RWPE1 (cell line): ENCODE results near the gene CST2.
"Not testable (repeated sequence)": the region's sequence is repeated elsewhere in the genome, so short reads cannot be mapped to it uniquely, and the experiment has no call there.

Experiments used
- CTCF ChIA-PET: fragments of 350-600 bp; sonication (Branson Sonifier 250); formaldehyde crosslinking; extraction: SDS; loops from one replicate; lab custom pipeline; 2021; lab: Yijun Ruan, JAX
- POLR2A ChIA-PET: fragments of 400-600 bp; formaldehyde crosslinking; extraction: SDS; loops from one replicate; lab custom pipeline; 2020; ENCODE audit warnings: antibody characterized with exemption; ENCODE audit not compliant: low non-redundant PET; lab: Yijun Ruan, JAX
- DNase-seq: peaks from one replicate; pipeline ENCODE4 v3.0.0; 2012; ENCODE audit warnings: low spot score
- H3K27ac ChIP-seq: fragments of 450-650 bp; 2 replicates; pipeline ENCODE4 v1.5.1; 2017
- TF ChIP-seq, protein P1 (sequence below): fragments of 450-650 bp; conservative IDR thresholded peaks from 2 replicates; pipeline ENCODE4 v1.5.1; 2017; ENCODE audit warnings: low read depth, mild to moderate bottlenecking

Gene CST2

DNA sequence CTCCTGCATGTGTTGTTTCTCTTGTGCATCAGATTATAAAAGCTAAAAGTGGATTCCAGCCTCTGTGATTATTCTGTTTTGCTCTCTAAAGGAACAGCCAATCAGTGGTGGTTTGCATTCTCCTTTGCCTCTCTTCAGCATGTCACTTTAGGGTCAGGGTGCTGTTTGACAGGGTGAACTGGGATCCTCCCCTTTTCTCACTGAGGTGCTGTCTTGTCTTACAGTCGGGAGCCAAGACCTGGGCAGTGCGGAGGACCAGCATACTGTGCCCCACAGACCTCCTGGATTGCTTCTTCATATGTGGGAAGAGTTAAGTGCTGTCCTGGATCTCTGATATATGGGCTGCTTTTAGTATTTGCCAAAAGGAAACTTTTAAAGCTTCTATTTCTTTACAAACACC, 15.2 kb upstream of the CST2 start:
- TF ChIP-seq, protein P1, sequence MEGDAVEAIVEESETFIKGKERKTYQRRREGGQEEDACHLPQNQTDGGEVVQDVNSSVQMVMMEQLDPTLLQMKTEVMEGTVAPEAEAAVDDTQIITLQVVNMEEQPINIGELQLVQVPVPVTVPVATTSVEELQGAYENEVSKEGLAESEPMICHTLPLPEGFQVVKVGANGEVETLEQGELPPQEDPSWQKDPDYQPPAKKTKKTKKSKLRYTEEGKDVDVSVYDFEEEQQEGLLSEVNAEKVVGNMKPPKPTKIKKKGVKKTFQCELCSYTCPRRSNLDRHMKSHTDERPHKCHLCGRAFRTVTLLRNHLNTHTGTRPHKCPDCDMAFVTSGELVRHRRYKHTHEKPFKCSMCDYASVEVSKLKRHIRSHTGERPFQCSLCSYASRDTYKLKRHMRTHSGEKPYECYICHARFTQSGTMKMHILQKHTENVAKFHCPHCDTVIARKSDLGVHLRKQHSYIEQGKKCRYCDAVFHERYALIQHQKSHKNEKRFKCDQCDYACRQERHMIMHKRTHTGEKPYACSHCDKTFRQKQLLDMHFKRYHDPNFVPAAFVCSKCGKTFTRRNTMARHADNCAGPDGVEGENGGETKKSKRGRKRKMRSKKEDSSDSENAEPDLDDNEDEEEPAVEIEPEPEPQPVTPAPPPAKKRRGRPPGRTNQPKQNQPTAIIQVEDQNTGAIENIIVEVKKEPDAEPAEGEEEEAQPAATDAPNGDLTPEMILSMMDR, result no peak
- H3K27ac ChIP-seq, result no peak overlapping the region
- CTCF ChIA-PET, result no interaction called here
- DNase-seq, result no peak
- POLR2A ChIA-PET, result no interaction called here

DNA sequence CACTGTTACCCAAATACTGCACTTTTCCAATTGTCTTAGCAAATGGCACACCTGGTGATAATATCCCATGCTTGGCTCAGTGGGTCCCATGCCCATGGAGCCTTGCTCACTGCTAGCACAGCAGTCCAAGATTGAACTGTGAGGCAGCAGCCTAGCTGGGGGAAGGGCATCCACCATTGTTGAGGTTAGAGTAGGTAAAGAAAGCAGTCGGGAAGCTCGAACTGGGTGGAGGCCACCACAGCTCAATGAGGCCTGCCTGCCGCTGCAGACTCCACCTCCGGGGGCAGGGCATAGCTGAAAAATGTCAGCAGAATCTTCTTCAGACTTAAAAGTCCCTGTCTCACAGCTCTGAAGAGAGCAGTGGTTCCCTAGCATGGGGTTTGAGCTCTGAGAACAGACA, 9.2 kb upstream of the CST2 start:
- DNase-seq, result no peak
- CTCF ChIA-PET, result no interaction called here
- no peak overlapping the region for H3K27ac ChIP-seq
- POLR2A ChIA-PET, result no interaction called here
- TF ChIP-seq, protein P1, result no peak

DNA sequence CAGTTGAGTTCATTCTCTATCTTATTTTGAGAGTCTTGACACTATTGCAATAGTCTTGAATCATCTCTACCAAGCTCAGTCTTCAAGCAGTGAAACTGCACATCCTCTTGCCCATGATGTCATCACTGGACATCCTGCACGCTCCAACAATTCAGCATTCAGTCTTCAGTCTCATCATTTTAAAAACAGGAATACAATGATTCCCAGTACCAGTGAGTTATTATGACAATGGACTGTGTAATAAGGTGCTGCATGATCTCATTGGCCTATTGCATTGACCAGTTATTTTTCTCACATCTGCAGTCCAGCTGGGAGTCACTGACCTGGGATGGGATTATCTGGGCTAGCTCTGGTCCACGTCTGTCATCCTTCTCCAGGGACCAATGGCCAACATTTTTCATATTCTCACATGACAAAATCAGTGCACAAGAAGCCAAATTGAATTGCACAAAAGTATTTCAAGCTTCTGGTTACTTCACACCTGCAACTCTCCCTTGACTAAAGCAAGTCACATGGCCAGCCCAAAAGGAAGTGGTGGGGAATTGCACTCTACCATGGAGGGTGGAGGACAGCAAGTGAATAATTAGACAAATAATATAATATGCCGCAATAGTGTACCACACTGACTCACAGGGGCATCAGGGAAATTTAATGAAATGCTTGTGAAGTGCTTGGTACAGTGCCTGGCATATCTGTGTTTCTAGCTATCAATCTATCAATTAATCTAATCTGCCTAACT, 6.4 kb upstream of the CST2 start:
- CTCF ChIA-PET, result no interaction called here
- H3K27ac ChIP-seq, result no peak overlapping the region
- no peak for DNase-seq
- POLR2A ChIA-PET, result no interaction called here
- TF ChIP-seq, protein P1, result no peak

DNA sequence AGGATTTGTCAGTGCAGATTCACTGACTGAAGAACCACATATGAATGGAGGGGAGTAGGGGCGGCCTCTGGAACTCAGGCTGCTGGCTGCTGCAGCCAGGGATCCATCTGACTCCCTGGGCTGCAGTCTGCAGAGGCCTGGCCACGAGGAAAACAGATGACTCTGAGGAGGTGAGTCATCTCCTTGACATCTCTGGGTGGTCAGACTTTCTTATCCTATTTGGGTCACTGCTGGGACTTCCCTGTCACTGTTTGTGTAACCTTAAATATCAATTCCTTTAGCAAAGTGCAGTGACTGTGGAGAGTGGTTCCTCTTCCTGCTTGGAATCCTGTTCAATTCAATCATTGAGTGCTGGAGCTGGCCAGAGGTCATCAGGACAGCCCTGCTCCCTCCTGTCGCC, 5.4 kb upstream of the CST2 start:
- H3K27ac ChIP-seq, DNase-seq, POLR2A ChIA-PET, CTCF ChIA-PET: not testable (repeated sequence)

DNA sequence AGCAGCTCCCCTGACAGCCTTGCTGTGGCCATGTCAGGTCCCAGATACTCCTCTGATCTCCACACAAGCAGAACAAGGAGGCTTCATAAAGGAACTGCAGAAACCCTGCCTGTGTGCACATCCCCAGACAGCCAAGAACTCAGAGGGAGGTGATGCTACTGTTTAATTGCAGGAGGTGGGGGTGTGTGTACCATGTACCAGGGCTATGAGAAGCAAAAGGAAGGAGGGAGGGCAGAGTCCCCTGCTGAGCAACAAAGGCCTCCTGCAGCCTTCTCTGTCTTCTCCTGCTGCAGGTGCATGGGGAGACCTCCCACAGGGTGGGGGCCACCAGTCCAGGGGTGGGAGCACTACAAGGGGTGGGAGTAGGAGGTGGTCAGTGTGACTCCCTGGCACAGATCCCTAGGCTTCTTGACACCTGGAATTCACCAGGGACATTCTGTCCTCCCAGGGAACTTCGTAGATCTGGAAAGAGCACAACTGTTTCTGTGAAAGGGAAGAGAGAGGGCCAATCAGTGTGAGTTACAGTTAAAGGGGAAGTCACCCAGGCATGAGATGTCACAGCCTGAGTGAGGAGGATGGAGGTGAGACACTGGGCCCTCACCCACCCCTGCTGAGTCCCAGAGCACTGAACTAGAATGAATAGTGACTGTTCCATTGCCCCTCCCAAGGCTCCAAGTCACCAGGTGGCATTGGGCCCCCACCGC, 2.8 kb downstream of the CST2 start:
- ChIA-PET CTCF (no interaction called here), POLR2A (no interaction called here)
- no peak for DNase-seq
- TF ChIP-seq, protein P1, result no peak
- no peak overlapping the region for H3K27ac ChIP-seq

DNA sequence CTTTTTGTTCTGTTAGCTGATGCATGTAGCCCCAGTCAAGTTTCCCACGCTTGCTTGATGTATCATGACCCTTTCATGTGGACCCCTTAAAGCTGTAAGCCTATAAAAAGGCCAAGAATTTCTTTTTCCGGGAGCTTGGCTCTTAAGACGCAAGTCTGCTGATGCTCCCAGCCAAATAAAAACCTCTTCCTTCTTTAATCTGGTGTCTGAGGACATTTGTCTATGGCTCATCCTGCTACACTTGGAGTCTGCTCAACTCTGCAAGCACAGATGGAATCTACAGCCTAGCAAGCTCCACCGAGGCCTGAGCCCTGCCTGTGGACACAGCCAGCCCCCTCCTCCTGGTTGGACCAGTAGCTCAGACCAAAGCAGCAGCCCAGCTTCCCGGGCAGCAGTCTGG, 3.4 kb downstream of the CST2 start:
- no peak for DNase-seq
- TF ChIP-seq, protein P1, result no peak
- ChIA-PET POLR2A (no interaction called here), CTCF (no interaction called here)
- H3K27ac ChIP-seq, result no peak overlapping the region

DNA sequence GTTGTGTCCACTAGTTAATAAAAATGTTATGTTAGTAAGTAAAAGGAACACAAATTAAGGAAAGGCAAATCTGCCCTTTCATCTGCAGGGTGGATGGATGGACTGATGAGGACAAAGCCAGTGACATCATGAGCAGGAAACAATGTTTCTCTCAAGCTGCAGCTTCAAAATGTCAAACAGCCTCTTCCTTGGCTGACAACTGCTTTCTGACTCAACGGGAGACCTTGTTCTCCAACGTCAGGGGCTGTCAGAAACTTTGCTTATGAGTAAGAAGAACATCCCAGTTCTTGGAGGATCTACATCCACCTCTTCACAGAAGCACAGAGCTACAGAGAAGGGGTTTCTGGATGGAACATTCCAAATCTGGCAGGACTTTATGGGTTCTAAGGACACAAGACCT, 6.0 kb downstream of the CST2 start:
- ChIA-PET POLR2A (no interaction called here), CTCF (no interaction called here)
- no peak for DNase-seq
- TF ChIP-seq, protein P1, result no peak
- H3K27ac ChIP-seq, result no peak overlapping the region

DNA sequence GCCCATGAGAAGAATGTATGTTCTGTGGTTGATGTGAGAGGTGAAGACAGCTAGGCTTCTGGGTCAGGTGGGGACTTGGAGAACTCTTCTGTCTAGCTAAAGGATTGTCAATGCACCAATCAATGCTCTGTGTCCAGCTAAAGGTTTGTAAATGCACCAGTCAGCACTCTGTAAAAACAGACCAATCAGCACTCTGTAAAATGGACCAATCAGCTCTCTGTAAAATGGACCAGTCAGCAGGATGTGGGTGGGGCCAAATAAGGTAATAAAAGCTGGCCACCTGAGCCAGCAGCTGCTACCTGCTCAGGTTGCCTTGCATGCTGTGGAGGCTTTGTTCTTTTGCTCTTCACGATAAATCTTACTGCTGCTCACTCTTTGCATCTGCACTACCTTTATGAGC, 15.0 kb downstream of the CST2 start:
- POLR2A ChIA-PET, H3K27ac ChIP-seq, DNase-seq, CTCF ChIA-PET: not testable (repeated sequence)

DNA sequence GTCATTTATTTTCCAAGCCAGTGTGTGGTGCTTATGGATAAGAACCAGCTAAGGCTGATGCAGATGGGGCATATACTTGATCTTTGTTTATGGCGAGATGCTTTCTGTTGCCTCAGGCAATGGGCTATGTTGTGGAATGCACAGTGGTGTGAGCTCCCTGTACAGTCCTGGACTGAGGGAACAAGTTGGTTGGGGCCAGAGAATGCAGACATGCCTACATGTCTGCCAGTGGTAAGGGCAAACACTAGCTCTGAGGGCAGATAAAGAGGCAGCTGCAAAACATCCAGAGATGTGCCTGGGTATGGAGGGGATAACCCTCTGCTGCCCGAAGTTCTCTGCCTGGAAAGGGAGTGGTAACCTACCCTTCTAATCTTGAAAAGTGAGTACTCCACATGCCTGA, 16.2 kb downstream of the CST2 start:
- CTCF ChIA-PET, DNase-seq, H3K27ac ChIP-seq, POLR2A ChIA-PET: not testable (repeated sequence)
